MCF 10A (cell line): ENCODE measurements around the gene PTGFRN. TPM values are rescaled to one million over a fixed set of nuclear protein-coding genes. Genes with fewer than 3 reads are reported as not detected.

Experiments
- BruUV-seq: library from RNA; stranded (reverse); fragments of 400-500 nt; replicated peaks from 2 replicates; lab custom pipeline; 2021; lab: Mats Ljungman, UMichigan
- CTCF ChIA-PET: fragments of 300-600 bp; sonication (Branson Sonifier 250); formaldehyde crosslinking; extraction: SDS; loops from one replicate; lab custom pipeline; 2021; ENCODE audit warnings: antibody characterized with exemption, inconsistent platforms; lab: Yijun Ruan, JAX
- POLR2A ChIA-PET: fragments of 300-600, 350-650 bp; sonication (Branson Sonifier 250); formaldehyde crosslinking; extraction: SDS; loops from one replicate; lab custom pipeline; 2020; ENCODE audit warnings: antibody characterized with exemption, inconsistent platforms; lab: Yijun Ruan, JAX
- DNase-seq: peaks from one replicate; pipeline ENCODE4 v3.0.0-alpha.2; 2018; ENCODE audit not compliant: unreplicated experiment
- H3K27ac Mint-ChIP-seq: one replicate; pipeline ENCODE4 v1.8.0; 2022; ENCODE audit warnings: mild to moderate bottlenecking, low read depth, mixed read lengths; ENCODE audit not compliant: unreplicated experiment
- H3K27me3 Mint-ChIP-seq: one replicate; pipeline ENCODE4 v1.8.0; 2022; ENCODE audit warnings: mixed read lengths; ENCODE audit not compliant: insufficient read depth, unreplicated experiment
- H3K36me3 Mint-ChIP-seq: one replicate; pipeline ENCODE4 v1.8.0; 2022; ENCODE audit warnings: mild to moderate bottlenecking, moderate library complexity, mixed read lengths; ENCODE audit not compliant: insufficient read depth, unreplicated experiment
- H3K4me1 Mint-ChIP-seq: one replicate; pipeline ENCODE4 v1.8.0; 2022; ENCODE audit warnings: mixed read lengths; ENCODE audit not compliant: insufficient read depth, unreplicated experiment
- H3K4me3 Mint-ChIP-seq: one replicate; pipeline ENCODE4 v1.8.0; 2022; ENCODE audit warnings: mild to moderate bottlenecking, moderate library complexity, mixed read lengths; ENCODE audit not compliant: unreplicated experiment
- H3K9me3 Mint-ChIP-seq: one replicate; pipeline ENCODE4 v1.8.0; 2022; ENCODE audit warnings: mixed read lengths; ENCODE audit not compliant: unreplicated experiment
- CTCF ChIP-seq: fragments of 200-600 bp; IDR thresholded peaks from one replicate; pipeline ENCODE4 v1.8.0; 2022; ENCODE audit warnings: antibody characterized with exemption, mild to moderate bottlenecking; ENCODE audit not compliant: unreplicated experiment
- intact Hi-C: fragments of 100-400 bp; cut with micrococcal nuclease; formaldehyde crosslinking; loops from 2 replicates; pipeline ENCODE4 v1.14.1; 2022
- total RNA-seq: library from RNA; stranded (reverse); gene quantifications from 2 replicates; pipeline ENCODE4 v1.2.3, GENCODE V29; 2022

The PTGFRN gene
- total RNA-seq, 1 experiment from 2014 or later, result 45.2 TPM

- H3K4me1 Mint-ChIP-seq, result peaks cover 7% of the 10 kb centered on the region
- H3K27me3 Mint-ChIP-seq, result no peaks in the 10 kb centered on the region
- intact Hi-C loops, result no loop called here
- H3K4me3 Mint-ChIP-seq, result no peak overlapping the region
- POLR2A ChIA-PET, result interaction anchor here (1.2 kb wide), 1 partner anchor 38 kb away, joined by 3 read pairs; no protein-coding TSS in a partner anchor
- no peak for DNase-seq
- H3K27ac Mint-ChIP-seq, result no peak overlapping the region
- BruUV-seq, result no TSS peak
- CTCF ChIA-PET, result interaction anchor here (0.7 kb wide), 1 partner anchor 378 kb away, joined by 4 read pairs; no protein-coding TSS in a partner anchor
- H3K36me3 Mint-ChIP-seq, result peaks cover 12% of the 10 kb centered on the region
- H3K9me3 Mint-ChIP-seq, result no peaks in the 10 kb centered on the region
- no peak for TF ChIP-seq CTCF
Measured at GRCh38 chr1:116952738-116953275, 43.1 kb downstream of the PTGFRN start.

- H3K27ac Mint-ChIP-seq, result no peak overlapping the region
- ChIA-PET POLR2A (interaction anchor here (0.9 kb wide), 1 partner anchor 105 kb away, joined by 3 read pairs; the partner anchor contains the start of gene TTF2), CTCF (no interaction called here)
- H3K4me1 Mint-ChIP-seq, result peaks cover 7% of the 10 kb centered on the region
- TF ChIP-seq CTCF, result no peak
- BruUV-seq, result no TSS peak
- DNase-seq, result no peak
- no peaks in the 10 kb centered on the region for H3K9me3 Mint-ChIP-seq
- intact Hi-C loops, result no loop called here
- peaks cover 13% of the 10 kb centered on the region for H3K36me3 Mint-ChIP-seq
- H3K4me3 Mint-ChIP-seq, result no peak overlapping the region
- H3K27me3 Mint-ChIP-seq, result no peaks in the 10 kb centered on the region
Measured at GRCh38 chr1:116954440-116954839, 44.7 kb downstream of the PTGFRN start.

- CTCF ChIA-PET, result interaction anchor here (0.6 to 1.2 kb wide), 2 partner anchors 21 to 100 kb away, joined by 3 to 4 read pairs; no protein-coding TSS in a partner anchor
- H3K36me3 Mint-ChIP-seq, result peaks cover 10% of the 10 kb centered on the region
- BruUV-seq, result no TSS peak
- TF ChIP-seq CTCF, result no peak
- intact Hi-C loops, result no loop called here
- H3K9me3 Mint-ChIP-seq, result no peaks in the 10 kb centered on the region
- DNase-seq, result no peak
- POLR2A ChIA-PET, result interaction anchor here (0.6 kb wide), 1 partner anchor 77 kb away, joined by 3 read pairs; no protein-coding TSS in a partner anchor
- no peaks in the 10 kb centered on the region for H3K27me3 Mint-ChIP-seq
- no peak overlapping the region for H3K4me3 Mint-ChIP-seq
- H3K27ac Mint-ChIP-seq, result no peak overlapping the region
- H3K4me1 Mint-ChIP-seq, result peaks cover 4% of the 10 kb centered on the region
Measured at GRCh38 chr1:116956378-116956777, 46.7 kb downstream of the PTGFRN start.

- BruUV-seq, result no TSS peak
- H3K4me1 Mint-ChIP-seq, result no peaks in the 10 kb centered on the region
- H3K27ac Mint-ChIP-seq, result no peak overlapping the region
- ChIA-PET POLR2A (interaction anchor here (1.3 kb wide), 1 partner anchor 14 kb away, joined by 5 read pairs; no protein-coding TSS in a partner anchor), CTCF (interaction anchor here (0.5 to 1.1 kb wide), 2 partner anchors 12 to 75 kb away, joined by 3 read pairs; no protein-coding TSS in a partner anchor)
- intact Hi-C loops, result no loop called here
- no peak overlapping the region for H3K4me3 Mint-ChIP-seq
- no peaks in the 10 kb centered on the region for H3K9me3 Mint-ChIP-seq
- peaks cover 10% of the 10 kb centered on the region for H3K36me3 Mint-ChIP-seq
- H3K27me3 Mint-ChIP-seq, result no peaks in the 10 kb centered on the region
- no peak for DNase-seq
- TF ChIP-seq CTCF, result no peak
Measured at GRCh38 chr1:116957646-116958045, 47.9 kb downstream of the PTGFRN start.
